Mucosa of descending colon (tissue), 3 donors: ENCODE results near the gene DOCK6. TPM values are rescaled to one million over a fixed set of nuclear protein-coding genes. Genes with fewer than 3 reads are reported as not detected.

Experiments used
- ATAC-seq: fragments of 200-7000 bp; cut with Tn5 transposase; one replicate; pipeline ENCODE4 v1.9.1; 2020; ENCODE audit warnings: mild to moderate bottlenecking, moderate library complexity
- DNase-seq, 3 donors: peaks; one replicate each; pipeline ENCODE4 v3.0.0-alpha.2; 2020
- H3K36me3 ChIP-seq: fragments of 200-600 bp; one replicate; pipeline ENCODE4 v1.8.0; 2021; ENCODE audit warnings: low read depth, mild to moderate bottlenecking
- H3K4me1 ChIP-seq: fragments of 200-600 bp; one replicate; pipeline ENCODE4 v1.8.0; 2021; ENCODE audit warnings: low read depth, mild to moderate bottlenecking
- H3K4me3 ChIP-seq: fragments of 200-600 bp; one replicate; pipeline ENCODE4 v1.8.0; 2021; ENCODE audit warnings: mild to moderate bottlenecking
- H3K9me3 ChIP-seq: fragments of 200-600 bp; one replicate; pipeline ENCODE4 v1.8.0; 2021; ENCODE audit warnings: mild to moderate bottlenecking
- CTCF ChIP-seq: fragments of 200-600 bp; IDR thresholded peaks from one replicate; pipeline ENCODE4 v1.8.0; 2022; ENCODE audit warnings: antibody characterized with exemption, mild to moderate bottlenecking
- intact Hi-C, 2 donors: fragments of 100-400 bp; cut with DNase I in 1 of 2; cut with micrococcal nuclease in 1 of 2; formaldehyde crosslinking; loops; one replicate each; pipeline versions ENCODE4 v1.11.0 to v1.11.1; 2022; cut with DNase I, micrococcal nuclease
- total RNA-seq, 3 donors: library from RNA; stranded (reverse); fragmentation: NEBNext Ultra II Directional in 2 of 3; extraction: Animal tissue kit (Norgen Biotek cat#: 25700) in 2 of 3; gene quantifications; one replicate each; pipeline versions ENCODE4 v1.2.1 to v1.2.4, GENCODE V29; 2021 to 2023
- donor health status: DM: no; HTN: no; CAD: no; lungs with moderate emphysema.
- donor health status: DM: no; HTN: no; CAD: no.
- donor health status: DM: no; HTN: yes; CAD: no.

The DOCK6 gene
- total RNA-seq, 3 donors from 2014 or later, result 62.4 to 94.7 (median 62.8) TPM

DNA sequence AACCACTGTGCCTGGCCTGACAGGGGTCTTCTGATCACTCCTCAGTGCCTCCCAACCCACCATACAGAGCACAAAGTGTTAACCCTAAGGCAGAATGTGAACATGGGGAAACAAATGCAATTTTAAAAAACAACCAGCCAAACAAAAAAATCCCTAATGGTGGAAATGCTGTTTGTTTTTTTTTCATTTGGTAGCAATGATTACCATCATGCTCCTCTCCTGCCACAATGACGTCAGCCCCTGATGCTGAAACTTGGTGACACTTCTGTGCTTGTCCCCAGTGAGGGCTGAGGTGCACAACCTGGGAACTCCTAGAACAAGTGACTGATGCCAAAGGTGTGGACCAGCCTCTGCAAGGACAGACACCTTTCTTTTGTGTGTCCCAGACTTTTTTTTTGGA is 29.7 kb upstream of the DOCK6 start:
- TF ChIP-seq CTCF, result no peak
- ATAC-seq (no peak), DNase-seq (no peak)
- H3K4me3 ChIP-seq, result no peak overlapping the region
- no peaks in the 10 kb centered on the region for H3K9me3 ChIP-seq
- intact Hi-C loops, result loop anchor here in 1 of 2 donors (10.0 kb wide), 1 partner anchor 153 kb away; no protein-coding TSS in a partner anchor
- H3K36me3 ChIP-seq, result no peaks in the 10 kb centered on the region
- peaks cover 7% of the 10 kb centered on the region for H3K4me1 ChIP-seq

GRCh38 chr19:11291415-11291814 is 29.1 kb upstream of the DOCK6 start:
- TF ChIP-seq CTCF, result no peak
- H3K36me3 ChIP-seq, result no peaks in the 10 kb centered on the region
- intact Hi-C loops, result loop anchor here in 1 of 2 donors (10.0 kb wide), 1 partner anchor 153 kb away; no protein-coding TSS in a partner anchor

DNA sequence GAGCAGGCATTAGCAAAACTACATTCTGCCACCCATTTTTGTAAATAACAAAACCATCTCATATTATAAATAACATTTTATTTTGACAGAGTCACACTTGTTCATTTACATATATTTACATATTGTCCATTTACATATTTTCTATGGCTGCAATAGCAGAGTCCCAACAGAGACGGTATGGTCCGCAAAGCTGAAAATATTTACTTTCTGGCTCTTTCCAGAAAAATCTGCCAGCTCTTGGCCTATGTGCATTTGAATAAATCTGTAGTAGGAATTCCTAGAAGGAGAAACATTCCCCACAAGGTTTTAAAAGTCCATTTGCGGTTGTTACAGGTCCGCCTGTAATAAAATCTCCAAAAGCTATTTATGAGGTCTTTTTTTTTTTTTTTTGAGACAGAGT is 27.9 kb upstream of the DOCK6 start:
- ATAC-seq (no peak), DNase-seq (no peak)
- no peaks in the 10 kb centered on the region for H3K9me3 ChIP-seq
- no peak overlapping the region for H3K4me3 ChIP-seq
- intact Hi-C loops, result loop anchor here in 1 of 2 donors (10.0 kb wide), 1 partner anchor 155 kb away; no protein-coding TSS in a partner anchor
- H3K4me1 ChIP-seq, result peaks cover 6% of the 10 kb centered on the region
- no peaks in the 10 kb centered on the region for H3K36me3 ChIP-seq
- TF ChIP-seq CTCF, result no peak

More at GRCh38 chr19:11291415-11291814, 29.1 kb upstream of the DOCK6 start:
- no peaks in the 10 kb centered on the region for H3K9me3 ChIP-seq
- ATAC-seq (no peak), DNase-seq (no peak)
- H3K4me3 ChIP-seq, result no peak overlapping the region
- peaks cover 6% of the 10 kb centered on the region for H3K4me1 ChIP-seq

DNA sequence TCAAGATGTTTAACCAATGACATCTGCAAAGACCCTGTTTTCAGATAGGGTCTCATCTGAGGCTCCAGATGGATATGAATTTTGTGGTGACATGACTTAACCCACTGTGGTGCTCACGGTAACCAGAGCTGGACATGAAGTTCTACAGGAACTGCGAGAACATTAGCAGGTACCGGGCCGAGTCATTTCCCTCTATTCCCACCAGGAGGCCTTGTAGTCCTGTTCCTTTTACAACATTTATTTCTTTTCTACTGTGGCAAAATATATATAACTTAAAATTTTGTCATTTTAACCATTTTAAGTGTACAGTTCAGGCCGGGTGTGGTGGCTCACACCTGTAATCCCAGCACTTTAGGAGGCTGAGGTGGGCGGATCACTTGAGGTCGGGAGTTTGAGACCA is 26.0 kb upstream of the DOCK6 start:
- H3K36me3 ChIP-seq, result no peaks in the 10 kb centered on the region
- no peaks in the 10 kb centered on the region for H3K9me3 ChIP-seq
- H3K4me1 ChIP-seq, result no peaks in the 10 kb centered on the region
- TF ChIP-seq CTCF, result no peak
- intact Hi-C loops, result no loop called here
- DNase-seq (no peak), ATAC-seq (no peak)
- no peak overlapping the region for H3K4me3 ChIP-seq

DNA sequence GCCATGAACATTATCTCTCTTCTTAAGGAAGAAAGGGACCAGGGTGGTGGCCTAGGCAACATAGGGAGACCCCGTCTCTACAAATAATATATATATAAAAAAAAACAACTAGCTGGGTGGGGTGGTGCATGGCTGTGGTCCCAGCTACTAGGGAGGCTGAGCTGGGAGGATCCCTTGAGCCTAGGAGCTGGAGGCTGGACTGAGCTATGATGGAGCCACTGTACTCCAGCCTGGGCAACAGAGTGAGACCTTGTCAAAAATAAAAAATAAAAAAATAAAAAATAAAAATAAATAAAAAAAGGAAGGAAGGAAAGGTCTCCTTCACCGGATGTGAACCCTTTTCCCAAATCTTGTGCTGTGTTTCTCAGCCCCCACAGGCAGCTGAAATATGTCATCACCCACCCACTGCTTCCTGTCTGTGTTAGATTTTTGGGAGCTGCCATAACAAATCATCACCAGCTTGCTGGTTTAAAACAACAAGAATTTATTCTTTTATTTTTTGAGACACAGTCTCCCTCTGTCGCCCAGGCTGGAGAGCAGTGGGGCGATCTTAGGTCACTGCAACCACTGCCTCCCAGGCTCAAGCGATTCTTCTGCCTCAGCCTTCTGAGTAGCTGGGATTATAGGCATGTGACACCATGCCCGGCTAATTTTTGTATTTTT is 24.1 kb upstream of the DOCK6 start:
- Histone ChIP-seq H3K4me3 (no peak overlapping the region), H3K9me3 (no peaks in the 10 kb centered on the region), H3K36me3 (no peaks in the 10 kb centered on the region), H3K4me1 (no peaks in the 10 kb centered on the region)
- DNase-seq (no peak), ATAC-seq (no peak)
- intact Hi-C loops, result no loop called here
- TF ChIP-seq CTCF, result no peak
